ENCODE results near the gene AFAP1. TPM values are rescaled to one million over a fixed set of nuclear protein-coding genes. Genes with fewer than 3 reads are reported as not detected.

The AFAP1 gene
- total and polyA plus RNA-seq, 2 of the 8 experiments (the other 6 are each of a cell fraction or from before 2014, with no cell fraction given) = 3.6 to 18.2 TPM

DNA sequence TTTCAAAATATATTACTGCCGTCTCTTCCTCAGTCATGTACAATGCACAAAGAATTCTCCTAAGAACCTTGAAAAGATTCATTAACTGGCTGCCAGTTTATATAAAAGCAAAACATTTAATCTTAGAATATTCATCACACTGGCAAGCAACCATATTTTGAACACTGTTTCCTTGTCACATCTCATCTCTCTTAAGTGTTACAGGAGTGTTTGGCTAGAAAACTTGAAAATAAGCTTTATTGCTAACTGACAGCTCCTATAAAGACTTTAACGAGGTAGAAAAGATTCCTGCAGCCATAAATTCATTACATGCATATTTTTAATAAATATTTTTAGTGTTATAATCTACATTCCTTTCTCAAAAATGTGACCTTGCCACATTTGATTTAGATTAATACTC lies 149.6 kb downstream of the AFAP1 start (continued):
- TF ChIP-seq, protein P1, sequence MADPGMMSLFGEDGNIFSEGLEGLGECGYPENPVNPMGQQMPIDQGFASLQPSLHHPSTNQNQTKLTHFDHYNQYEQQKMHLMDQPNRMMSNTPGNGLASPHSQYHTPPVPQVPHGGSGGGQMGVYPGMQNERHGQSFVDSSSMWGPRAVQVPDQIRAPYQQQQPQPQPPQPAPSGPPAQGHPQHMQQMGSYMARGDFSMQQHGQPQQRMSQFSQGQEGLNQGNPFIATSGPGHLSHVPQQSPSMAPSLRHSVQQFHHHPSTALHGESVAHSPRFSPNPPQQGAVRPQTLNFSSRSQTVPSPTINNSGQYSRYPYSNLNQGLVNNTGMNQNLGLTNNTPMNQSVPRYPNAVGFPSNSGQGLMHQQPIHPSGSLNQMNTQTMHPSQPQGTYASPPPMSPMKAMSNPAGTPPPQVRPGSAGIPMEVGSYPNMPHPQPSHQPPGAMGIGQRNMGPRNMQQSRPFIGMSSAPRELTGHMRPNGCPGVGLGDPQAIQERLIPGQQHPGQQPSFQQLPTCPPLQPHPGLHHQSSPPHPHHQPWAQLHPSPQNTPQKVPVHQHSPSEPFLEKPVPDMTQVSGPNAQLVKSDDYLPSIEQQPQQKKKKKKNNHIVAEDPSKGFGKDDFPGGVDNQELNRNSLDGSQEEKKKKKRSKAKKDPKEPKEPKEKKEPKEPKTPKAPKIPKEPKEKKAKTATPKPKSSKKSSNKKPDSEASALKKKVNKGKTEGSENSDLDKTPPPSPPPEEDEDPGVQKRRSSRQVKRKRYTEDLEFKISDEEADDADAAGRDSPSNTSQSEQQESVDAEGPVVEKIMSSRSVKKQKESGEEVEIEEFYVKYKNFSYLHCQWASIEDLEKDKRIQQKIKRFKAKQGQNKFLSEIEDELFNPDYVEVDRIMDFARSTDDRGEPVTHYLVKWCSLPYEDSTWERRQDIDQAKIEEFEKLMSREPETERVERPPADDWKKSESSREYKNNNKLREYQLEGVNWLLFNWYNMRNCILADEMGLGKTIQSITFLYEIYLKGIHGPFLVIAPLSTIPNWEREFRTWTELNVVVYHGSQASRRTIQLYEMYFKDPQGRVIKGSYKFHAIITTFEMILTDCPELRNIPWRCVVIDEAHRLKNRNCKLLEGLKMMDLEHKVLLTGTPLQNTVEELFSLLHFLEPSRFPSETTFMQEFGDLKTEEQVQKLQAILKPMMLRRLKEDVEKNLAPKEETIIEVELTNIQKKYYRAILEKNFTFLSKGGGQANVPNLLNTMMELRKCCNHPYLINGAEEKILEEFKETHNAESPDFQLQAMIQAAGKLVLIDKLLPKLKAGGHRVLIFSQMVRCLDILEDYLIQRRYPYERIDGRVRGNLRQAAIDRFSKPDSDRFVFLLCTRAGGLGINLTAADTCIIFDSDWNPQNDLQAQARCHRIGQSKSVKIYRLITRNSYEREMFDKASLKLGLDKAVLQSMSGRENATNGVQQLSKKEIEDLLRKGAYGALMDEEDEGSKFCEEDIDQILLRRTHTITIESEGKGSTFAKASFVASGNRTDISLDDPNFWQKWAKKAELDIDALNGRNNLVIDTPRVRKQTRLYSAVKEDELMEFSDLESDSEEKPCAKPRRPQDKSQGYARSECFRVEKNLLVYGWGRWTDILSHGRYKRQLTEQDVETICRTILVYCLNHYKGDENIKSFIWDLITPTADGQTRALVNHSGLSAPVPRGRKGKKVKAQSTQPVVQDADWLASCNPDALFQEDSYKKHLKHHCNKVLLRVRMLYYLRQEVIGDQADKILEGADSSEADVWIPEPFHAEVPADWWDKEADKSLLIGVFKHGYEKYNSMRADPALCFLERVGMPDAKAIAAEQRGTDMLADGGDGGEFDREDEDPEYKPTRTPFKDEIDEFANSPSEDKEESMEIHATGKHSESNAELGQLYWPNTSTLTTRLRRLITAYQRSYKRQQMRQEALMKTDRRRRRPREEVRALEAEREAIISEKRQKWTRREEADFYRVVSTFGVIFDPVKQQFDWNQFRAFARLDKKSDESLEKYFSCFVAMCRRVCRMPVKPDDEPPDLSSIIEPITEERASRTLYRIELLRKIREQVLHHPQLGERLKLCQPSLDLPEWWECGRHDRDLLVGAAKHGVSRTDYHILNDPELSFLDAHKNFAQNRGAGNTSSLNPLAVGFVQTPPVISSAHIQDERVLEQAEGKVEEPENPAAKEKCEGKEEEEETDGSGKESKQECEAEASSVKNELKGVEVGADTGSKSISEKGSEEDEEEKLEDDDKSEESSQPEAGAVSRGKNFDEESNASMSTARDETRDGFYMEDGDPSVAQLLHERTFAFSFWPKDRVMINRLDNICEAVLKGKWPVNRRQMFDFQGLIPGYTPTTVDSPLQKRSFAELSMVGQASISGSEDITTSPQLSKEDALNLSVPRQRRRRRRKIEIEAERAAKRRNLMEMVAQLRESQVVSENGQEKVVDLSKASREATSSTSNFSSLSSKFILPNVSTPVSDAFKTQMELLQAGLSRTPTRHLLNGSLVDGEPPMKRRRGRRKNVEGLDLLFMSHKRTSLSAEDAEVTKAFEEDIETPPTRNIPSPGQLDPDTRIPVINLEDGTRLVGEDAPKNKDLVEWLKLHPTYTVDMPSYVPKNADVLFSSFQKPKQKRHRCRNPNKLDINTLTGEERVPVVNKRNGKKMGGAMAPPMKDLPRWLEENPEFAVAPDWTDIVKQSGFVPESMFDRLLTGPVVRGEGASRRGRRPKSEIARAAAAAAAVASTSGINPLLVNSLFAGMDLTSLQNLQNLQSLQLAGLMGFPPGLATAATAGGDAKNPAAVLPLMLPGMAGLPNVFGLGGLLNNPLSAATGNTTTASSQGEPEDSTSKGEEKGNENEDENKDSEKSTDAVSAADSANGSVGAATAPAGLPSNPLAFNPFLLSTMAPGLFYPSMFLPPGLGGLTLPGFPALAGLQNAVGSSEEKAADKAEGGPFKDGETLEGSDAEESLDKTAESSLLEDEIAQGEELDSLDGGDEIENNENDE (IDR thresholded peaks at IDR 0.05; ENCODE audit: insufficient replicate concordance, low read length) = no peak
- no peak for TF ChIP-seq SRF (IDR thresholded peaks at IDR 0.05; ENCODE audit: low read depth, low read length)
- TF ChIP-seq POLR2AphosphoS5 (IDR thresholded peaks at IDR 0.05; ENCODE audit: low read depth, low read length) = no peak
- TF ChIP-seq KDM4A (IDR thresholded peaks at IDR 0.05; ENCODE audit: low read depth, low read length, severe bottlenecking) = no peak
- TF ChIP-seq SUZ12 (IDR thresholded peaks at IDR 0.05; ENCODE audit: low read length) = no peak
- TF ChIP-seq, protein P2, sequence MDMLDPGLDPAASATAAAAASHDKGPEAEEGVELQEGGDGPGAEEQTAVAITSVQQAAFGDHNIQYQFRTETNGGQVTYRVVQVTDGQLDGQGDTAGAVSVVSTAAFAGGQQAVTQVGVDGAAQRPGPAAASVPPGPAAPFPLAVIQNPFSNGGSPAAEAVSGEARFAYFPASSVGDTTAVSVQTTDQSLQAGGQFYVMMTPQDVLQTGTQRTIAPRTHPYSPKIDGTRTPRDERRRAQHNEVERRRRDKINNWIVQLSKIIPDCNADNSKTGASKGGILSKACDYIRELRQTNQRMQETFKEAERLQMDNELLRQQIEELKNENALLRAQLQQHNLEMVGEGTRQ (IDR thresholded peaks at IDR 0.05; ENCODE audit: low read length) = no peak
- TF ChIP-seq SAP30 (IDR thresholded peaks at IDR 0.05; ENCODE audit: insufficient read depth, insufficient replicate concordance, low read length) = no peak
- no peak for TF ChIP-seq GTF2F1 (IDR thresholded peaks at IDR 0.05; ENCODE audit: borderline replicate concordance, low read depth, low read length)
- no peak for TF ChIP-seq EZH2 (IDR thresholded peaks at IDR 0.05; ENCODE audit: low read depth, low read length, severe bottlenecking)
- no peak for TF ChIP-seq SIN3A (conservative IDR thresholded peaks at IDR 0.05 in 1 of 2, IDR thresholded peaks at IDR 0.05 in 1 of 2; ENCODE audit: low read depth in 1 of 2, low read length in 2 of 2)

Data from H1 (cell line).